HepG2 (cell line): ENCODE data around the gene UQCR11. TPM values are rescaled to one million over a fixed set of nuclear protein-coding genes. Genes with fewer than 3 reads are reported as not detected.

ENCODE experiments used
- HNRNPL ChIP-seq: fragments of 200-400 bp; formaldehyde crosslinking; IDR thresholded peaks from 2 replicates; pipeline ENCODE4 v1.6.1; 2017; ENCODE audit warnings: mild to moderate bottlenecking, low read depth, low read length
- LRRFIP1 ChIP-seq: sonication (generic); formaldehyde crosslinking; conservative IDR thresholded peaks from 2 replicates; pipeline ENCODE4 v1.4.0; 2020; ENCODE audit warnings: missing genetic modification reagents
- PBX3 ChIP-seq: sonication (generic); formaldehyde crosslinking; IDR thresholded peaks from 2 replicates; pipeline ENCODE4 v1.8.1; 2023; ENCODE audit warnings: missing genetic modification reagents, inconsistent platforms, borderline replicate concordance
- SMC3 ChIP-seq: IDR thresholded peaks from 2 replicates; pipeline ENCODE4 v1.6.1; 2011; ENCODE audit warnings: low read length, improper control_type of control experiment
- SOX6 ChIP-seq, 2 experiments: fragments of 450-650 bp in 1 of 2; sonication (generic) in 1 of 2; formaldehyde crosslinking in 1 of 2; IDR thresholded peaks; 2 replicates each; pipeline versions ENCODE4 v1.4.0 to v1.6.1; 2017 to 2020; ENCODE audit warnings: antibody characterized with exemption in 1 of 2, mild to moderate bottlenecking in 1 of 2, missing genetic modification reagents in 1 of 2
- STAT6 ChIP-seq: sonication (generic); formaldehyde crosslinking; IDR thresholded peaks from 2 replicates; pipeline ENCODE4 v1.4.0; 2020; ENCODE audit warnings: missing genetic modification reagents, mild to moderate bottlenecking, borderline replicate concordance
- TERF1 ChIP-seq: sonication (generic); formaldehyde crosslinking; IDR thresholded peaks from 2 replicates; pipeline ENCODE4 v1.8.0; 2022; ENCODE audit warnings: mild to moderate bottlenecking, missing genetic modification reagents, moderate library complexity
- ZBTB42 ChIP-seq: sonication (generic); formaldehyde crosslinking; IDR thresholded peaks from 2 replicates; pipeline ENCODE4 v1.5.0; 2020; ENCODE audit warnings: mild to moderate bottlenecking, missing genetic modification reagents
- ZBTB7A ChIP-seq: sonication (generic); formaldehyde crosslinking; IDR thresholded peaks from 2 replicates; pipeline ENCODE4 v1.8.0; 2022; ENCODE audit warnings: mild to moderate bottlenecking, missing genetic modification reagents
- ZNF138 ChIP-seq: sonication (generic); formaldehyde crosslinking; IDR thresholded peaks from 2 replicates; pipeline ENCODE4 v1.5.0; 2020; ENCODE audit warnings: mild to moderate bottlenecking, low read depth, missing genetic modification reagents
- ZNF142 ChIP-seq: sonication (generic); formaldehyde crosslinking; IDR thresholded peaks from 2 replicates; pipeline ENCODE4 v1.4.0; 2020; ENCODE audit warnings: missing genetic modification reagents
- ZNF580 ChIP-seq: IDR thresholded peaks from 2 replicates; pipeline ENCODE4 v1.6.1; 2016; ENCODE audit warnings: low read depth, borderline replicate concordance
- ZNF7 ChIP-seq: IDR thresholded peaks from 2 replicates; pipeline ENCODE4 v1.6.1; 2016; ENCODE audit warnings: missing biosample characterization, missing genetic modification reagents
- ZNF766 ChIP-seq: sonication (generic); formaldehyde crosslinking; IDR thresholded peaks from 2 replicates; pipeline ENCODE4 v1.5.0; 2020; ENCODE audit warnings: missing genetic modification reagents, borderline replicate concordance
- polyA plus RNA-seq, 8 experiments: library from polyadenylated mRNA; depleted of rRNA in 3 of 8; stranded (reverse) in 7 of 8; unstranded in 1 of 8; fragments of >200 nt; fragmentation: Illumina TruSeq in 4 of 8; extraction: Trizol in 4 of 8; gene quantifications; 2 replicates each; pipeline versions ENCODE4 v1.2.1 to v1.2.3, GENCODE V29; 2011 to 2016; ENCODE audit warnings: low read depth in 4 of 8, missing spikeins in 1 of 8, mixed read lengths in 1 of 8; ENCODE audit not compliant: insufficient read depth in 1 of 8
- total RNA-seq, 5 experiments: library from RNA; depleted of rRNA; stranded (reverse); fragments of >200 nt; fragmentation: Illumina TruSeq; extraction: Trizol; gene quantifications; 2 replicates each; pipeline ENCODE4 v1.2.3, GENCODE V29; 2016; ENCODE audit warnings: low read depth in 1 of 5

The UQCR11 gene
- total and polyA plus RNA-seq, 2 of the 13 experiments (the other 11 are each of a cell fraction or from before 2014, with no cell fraction given) = 125 to 214 TPM

- TF ChIP-seq ZNF142 (no peak), PBX3 (CRISPR knock-in tag) (no peak), ZNF766 (no peak), ZNF580 (CRISPR knock-in tag) (peak; percentile 11; the same call in 1 of the 2 replicates), SOX6 (IDR thresholded peaks at IDR 0.05) (no peak), SOX6 (CRISPR knock-in tag; IDR thresholded peaks at IDR 0.05) (no peak; the same call in 1 of the 2 replicates), HNRNPL (0 out of 2 replicates have a peak, but pooled peaks have one; percentile 4), TERF1 (CRISPR knock-in tag) (no peak), ZNF138 (CRISPR knock-in tag) (no peak), ZBTB42 (CRISPR knock-in tag) (0 out of 2 replicates have a peak, but pooled peaks have one; percentile 1), SMC3 (no peak), LRRFIP1 (CRISPR knock-in tag) (no peak), ZNF7 (no peak), ZBTB7A (CRISPR knock-in tag) (no peak), STAT6 (no peak)
These were observed 13.7 kb downstream of the UQCR11 start (continued) for GRCh38 chr19:1591421-1592023.
